DND-41 (cell line): Measurements from ENCODE around the gene PTTG2.

Experiments used
- CTCF ChIP-seq: IDR thresholded peaks from 2 replicates; pipeline ENCODE4 v1.5.1; 2012; ENCODE audit warnings: borderline replicate concordance, low read length, moderate library complexity, mild to moderate bottlenecking; ENCODE audit not compliant: poor library complexity, severe bottlenecking; ENCODE audit errors: extremely low read depth
- EZH2 ChIP-seq: IDR thresholded peaks from 3 replicates; pipeline ENCODE4 v1.6.1; 2012; ENCODE audit warnings: borderline replicate concordance, low read depth, mild to moderate bottlenecking, moderate library complexity, low read length, inconsistent platforms; ENCODE audit not compliant: severe bottlenecking

- TF ChIP-seq CTCF (no peak), EZH2 (no peak)
These were observed 35.3 kb upstream of the PTTG2 start for GRCh38 chr4:37924946-37925345.
